ENCODE data around the gene GUCY1A2.

GUCY1A2 gene

GRCh38 chr11:106748059-106748458 is 270.2 kb downstream of the GUCY1A2 start:
- no peak overlapping the region for H2AFZ ChIP-seq (ENCODE audit: insufficient read depth, low read length, poor library complexity)
- no peak overlapping the region for H2BK12ac ChIP-seq (ENCODE audit: low read length)
- no peaks in the 10 kb centered on the region for H3K4me1 ChIP-seq (ENCODE audit: control insufficient read depth in 1 of 2, insufficient read depth in 2 of 2, low read length in 2 of 2)
- no peak overlapping the region for H3K23ac ChIP-seq (ENCODE audit: low read length)
- no CpG with 5 or more reads among the region's 1 CpG for WGBS (ENCODE audit: extremely low coverage, insufficient coverage, insufficient read length)
- no peak overlapping the region for H3K18ac ChIP-seq (ENCODE audit: low read length)
- no peak overlapping the region for H3K14ac ChIP-seq (ENCODE audit: low read length)
- no peak overlapping the region for H4K8ac ChIP-seq (ENCODE audit: low read depth, low read length)
- H3K9me3 ChIP-seq (ENCODE audit: insufficient read depth, low read depth, low read length): no peaks in the 10 kb centered on the region
- no peaks in the 10 kb centered on the region for H3K79me1 ChIP-seq (ENCODE audit: low read length)
- no peak overlapping the region for H3K4me3 ChIP-seq (ENCODE audit: low read depth, low read length)
- H4K91ac ChIP-seq (ENCODE audit: low read depth, low read length): no peak overlapping the region
- no peak overlapping the region for H3K9ac ChIP-seq (ENCODE audit: low read length)
- no peak overlapping the region for H2AK5ac ChIP-seq (ENCODE audit: low read length)
- H2BK5ac ChIP-seq (ENCODE audit: low read depth, low read length, poor library complexity): no peak overlapping the region
- no peak for DNase-seq
- no peak overlapping the region for H3K4me2 ChIP-seq (ENCODE audit: low read length)
- no peaks in the 10 kb centered on the region for H3K79me2 ChIP-seq (ENCODE audit: control insufficient read depth, insufficient read depth, low read length, poor library complexity)
- no peak overlapping the region for H4K12ac ChIP-seq (ENCODE audit: low read depth, low read length)
- H3K27me3 ChIP-seq (ENCODE audit: insufficient read depth, low read length): no peaks in the 10 kb centered on the region
- no peak overlapping the region for H3K27ac ChIP-seq (ENCODE audit: low read depth, low read length)
- no peak overlapping the region for H3K4ac ChIP-seq (ENCODE audit: low read depth, low read length)
- no peaks in the 10 kb centered on the region for H3K36me3 ChIP-seq (ENCODE audit: control insufficient read depth in 1 of 2, insufficient read depth in 2 of 2, low read length in 2 of 2)
- H2BK120ac ChIP-seq (ENCODE audit: insufficient read depth, low read length, poor library complexity): no peak overlapping the region

GRCh38 chr11:106745941-106746340 is 272.3 kb downstream of the GUCY1A2 start:
- no peak overlapping the region for H3K9ac ChIP-seq (ENCODE audit: low read length)
- H2BK5ac ChIP-seq (ENCODE audit: low read depth, low read length, poor library complexity): no peak overlapping the region
- no peaks in the 10 kb centered on the region for H3K4me1 ChIP-seq (ENCODE audit: control insufficient read depth in 1 of 2, insufficient read depth in 2 of 2, low read length in 2 of 2)
- no peaks in the 10 kb centered on the region for H3K9me3 ChIP-seq (ENCODE audit: insufficient read depth, low read depth, low read length)
- H3K4ac ChIP-seq (ENCODE audit: low read depth, low read length): no peak overlapping the region
- H3K79me1 ChIP-seq (ENCODE audit: low read length): no peaks in the 10 kb centered on the region
- DNase-seq: no peak
- no CpG with 5 or more reads among the region's 1 CpG for WGBS (ENCODE audit: extremely low coverage, insufficient coverage, insufficient read length)
- no peaks in the 10 kb centered on the region for H3K79me2 ChIP-seq (ENCODE audit: control insufficient read depth, insufficient read depth, low read length, poor library complexity)
- H3K27ac ChIP-seq (ENCODE audit: low read depth, low read length): no peak overlapping the region
- H3K4me3 ChIP-seq (ENCODE audit: low read depth, low read length): no peak overlapping the region
- H3K27me3 ChIP-seq (ENCODE audit: insufficient read depth, low read length): no peaks in the 10 kb centered on the region
- no peaks in the 10 kb centered on the region for H3K36me3 ChIP-seq (ENCODE audit: control insufficient read depth in 1 of 2, insufficient read depth in 2 of 2, low read length in 2 of 2)
- no peak overlapping the region for H3K4me2 ChIP-seq (ENCODE audit: low read length)
- no peak overlapping the region for H4K91ac ChIP-seq (ENCODE audit: low read depth, low read length)
- no peak overlapping the region for H2AK5ac ChIP-seq (ENCODE audit: low read length)
- H3K14ac ChIP-seq (ENCODE audit: low read length): no peak overlapping the region
- no peak overlapping the region for H3K18ac ChIP-seq (ENCODE audit: low read length)
- H3K23ac ChIP-seq (ENCODE audit: low read length): no peak overlapping the region
- H2BK12ac ChIP-seq (ENCODE audit: low read length): no peak overlapping the region
- no peak overlapping the region for H2BK120ac ChIP-seq (ENCODE audit: insufficient read depth, low read length, poor library complexity)
- no peak overlapping the region for H4K12ac ChIP-seq (ENCODE audit: low read depth, low read length)
- H2AFZ ChIP-seq (ENCODE audit: insufficient read depth, low read length, poor library complexity): no peak overlapping the region
- H4K8ac ChIP-seq (ENCODE audit: low read depth, low read length): no peak overlapping the region

DNA sequence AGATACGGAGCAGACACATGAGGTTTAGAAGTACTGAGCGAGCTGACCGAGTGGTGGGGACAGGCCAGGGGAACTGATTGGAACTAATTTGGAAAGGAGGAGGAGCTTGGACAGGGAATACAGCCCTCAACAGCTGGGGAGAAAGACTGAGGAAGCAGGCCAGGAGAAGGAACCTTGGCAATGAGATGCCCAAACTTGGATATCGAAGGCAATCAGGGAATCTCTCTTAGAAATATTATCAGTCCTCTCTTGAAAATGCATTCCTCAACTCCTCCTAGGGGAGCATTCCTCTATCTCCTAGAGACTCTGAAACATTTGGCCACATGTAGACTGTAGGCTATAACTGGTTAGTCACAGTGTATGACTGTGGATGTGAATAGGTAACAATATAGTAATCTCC is 284.6 kb downstream of the GUCY1A2 start:
- H3K36me3 ChIP-seq (ENCODE audit: control insufficient read depth in 1 of 2, insufficient read depth in 2 of 2, low read length in 2 of 2): no peaks in the 10 kb centered on the region
- H3K79me1 ChIP-seq (ENCODE audit: low read length): no peaks in the 10 kb centered on the region
- H3K4me2 ChIP-seq (ENCODE audit: low read length): no peak overlapping the region

GRCh38 chr11:106728859-106729258 is 289.4 kb downstream of the GUCY1A2 start:
- H3K27me3 ChIP-seq (ENCODE audit: insufficient read depth, low read length): no peaks in the 10 kb centered on the region
- no peak overlapping the region for H2BK120ac ChIP-seq (ENCODE audit: insufficient read depth, low read length, poor library complexity)
- H4K12ac ChIP-seq (ENCODE audit: low read depth, low read length): no peak overlapping the region
- H3K23ac ChIP-seq (ENCODE audit: low read length): no peak overlapping the region
- no peak overlapping the region for H2AFZ ChIP-seq (ENCODE audit: insufficient read depth, low read length, poor library complexity)
- no peak overlapping the region for H3K4me2 ChIP-seq (ENCODE audit: low read length)
- no peak overlapping the region for H2BK5ac ChIP-seq (ENCODE audit: low read depth, low read length, poor library complexity)
- H3K14ac ChIP-seq (ENCODE audit: low read length): no peak overlapping the region
- no peaks in the 10 kb centered on the region for H3K9me3 ChIP-seq (ENCODE audit: insufficient read depth, low read depth, low read length)
- H3K79me1 ChIP-seq (ENCODE audit: low read length): no peaks in the 10 kb centered on the region
- no peaks in the 10 kb centered on the region for H3K79me2 ChIP-seq (ENCODE audit: control insufficient read depth, insufficient read depth, low read length, poor library complexity)
- H3K4me3 ChIP-seq (ENCODE audit: low read depth, low read length): no peak overlapping the region
- no peaks in the 10 kb centered on the region for H3K4me1 ChIP-seq (ENCODE audit: control insufficient read depth in 1 of 2, insufficient read depth in 2 of 2, low read length in 2 of 2)
- H2BK12ac ChIP-seq (ENCODE audit: low read length): no peak overlapping the region
- no peak overlapping the region for H3K4ac ChIP-seq (ENCODE audit: low read depth, low read length)
- no peak overlapping the region for H4K91ac ChIP-seq (ENCODE audit: low read depth, low read length)
- no peak overlapping the region for H2AK5ac ChIP-seq (ENCODE audit: low read length)
- H3K36me3 ChIP-seq (ENCODE audit: control insufficient read depth in 1 of 2, insufficient read depth in 2 of 2, low read length in 2 of 2): no peaks in the 10 kb centered on the region
- no peak overlapping the region for H3K9ac ChIP-seq (ENCODE audit: low read length)
- no peak overlapping the region for H3K27ac ChIP-seq (ENCODE audit: low read depth, low read length)
- H4K8ac ChIP-seq (ENCODE audit: low read depth, low read length): no peak overlapping the region
- DNase-seq: no peak
- no peak overlapping the region for H3K18ac ChIP-seq (ENCODE audit: low read length)

More for the DNA sequence above, 284.6 kb downstream of the GUCY1A2 start:
- H3K4me3 ChIP-seq (ENCODE audit: low read depth, low read length): no peak overlapping the region
- no peaks in the 10 kb centered on the region for H3K4me1 ChIP-seq (ENCODE audit: control insufficient read depth in 1 of 2, insufficient read depth in 2 of 2, low read length in 2 of 2)
- H3K9ac ChIP-seq (ENCODE audit: low read length): no peak overlapping the region
- H3K4ac ChIP-seq (ENCODE audit: low read depth, low read length): no peak overlapping the region
- no peaks in the 10 kb centered on the region for H3K27me3 ChIP-seq (ENCODE audit: insufficient read depth, low read length)
- H4K91ac ChIP-seq (ENCODE audit: low read depth, low read length): no peak overlapping the region
- H3K23ac ChIP-seq (ENCODE audit: low read length): no peak overlapping the region
- no peak overlapping the region for H2BK5ac ChIP-seq (ENCODE audit: low read depth, low read length, poor library complexity)
- H3K27ac ChIP-seq (ENCODE audit: low read depth, low read length): no peak overlapping the region
- no peak overlapping the region for H2AK5ac ChIP-seq (ENCODE audit: low read length)
- H2BK120ac ChIP-seq (ENCODE audit: insufficient read depth, low read length, poor library complexity): no peak overlapping the region
- no peaks in the 10 kb centered on the region for H3K79me2 ChIP-seq (ENCODE audit: control insufficient read depth, insufficient read depth, low read length, poor library complexity)
- no CpG with 5 or more reads among the region's 4 CpGs for WGBS (ENCODE audit: extremely low coverage, insufficient coverage, insufficient read length)
- no peak overlapping the region for H3K14ac ChIP-seq (ENCODE audit: low read length)
- H2AFZ ChIP-seq (ENCODE audit: insufficient read depth, low read length, poor library complexity): no peak overlapping the region
- H2BK12ac ChIP-seq (ENCODE audit: low read length): no peak overlapping the region
- no peak overlapping the region for H3K18ac ChIP-seq (ENCODE audit: low read length)
- DNase-seq: peak in 1 of 2 donors; percentile 39
- H4K12ac ChIP-seq (ENCODE audit: low read depth, low read length): no peak overlapping the region
- no peak overlapping the region for H4K8ac ChIP-seq (ENCODE audit: low read depth, low read length)
- H3K9me3 ChIP-seq (ENCODE audit: insufficient read depth, low read depth, low read length): no peaks in the 10 kb centered on the region
